Smooth muscle cell (in vitro differentiated cells): ENCODE results near the gene USP37. TPM values are rescaled to one million over a fixed set of nuclear protein-coding genes. Genes with fewer than 3 reads are reported as not detected.

ENCODE experiments used
- DNase-seq: peaks from one replicate; lab custom pipeline; 2025; ENCODE audit not compliant: unreplicated experiment; lab: John Stamatoyannopoulos, UW
- H2AFZ ChIP-seq: fragments of 200-600 bp; sonication (generic); 2 replicates; pipeline ENCODE4 v1.6.0; 2016; ENCODE audit warnings: antibody characterized with exemption, low read depth, mild to moderate bottlenecking
- H3F3A ChIP-seq: fragments of 200-600 bp; sonication (generic); 2 replicates; pipeline ENCODE4 v1.6.0; 2017; ENCODE audit warnings: antibody characterized with exemption, low read depth
- H3K27ac ChIP-seq: fragments of 200-600 bp; sonication (generic); 2 replicates; pipeline ENCODE4 v1.5.1; 2016; ENCODE audit warnings: low read depth, mild to moderate bottlenecking
- H3K27me3 ChIP-seq: fragments of 200-600 bp; sonication (generic); 2 replicates; pipeline ENCODE4 v1.6.1; 2016; ENCODE audit warnings: low read depth, mild to moderate bottlenecking
- H3K36me3 ChIP-seq: fragments of 200-600 bp; sonication (generic); 2 replicates; pipeline ENCODE4 v1.5.1; 2016; ENCODE audit warnings: low read depth
- H3K4me1 ChIP-seq: fragments of 200-600 bp; sonication (generic); 2 replicates; pipeline ENCODE4 v1.5.1; 2016; ENCODE audit warnings: low read depth
- H3K4me2 ChIP-seq: fragments of 200-600 bp; sonication (generic); 2 replicates; pipeline ENCODE4 v1.6.0; 2016; ENCODE audit warnings: mild to moderate bottlenecking
- H3K4me3 ChIP-seq: fragments of 200-600 bp; sonication (generic); 2 replicates; pipeline ENCODE4 v1.5.1; 2016; ENCODE audit warnings: mild to moderate bottlenecking
- H3K79me2 ChIP-seq: fragments of 200-600 bp; sonication (generic); 2 replicates; pipeline ENCODE4 v1.6.0; 2016; ENCODE audit warnings: low read depth, mild to moderate bottlenecking
- H3K9ac ChIP-seq: fragments of 200-600 bp; sonication (generic); 2 replicates; pipeline ENCODE4 v1.6.0; 2016; ENCODE audit warnings: low read depth
- H3K9me3 ChIP-seq: fragments of 200-600 bp; sonication (generic); replicated peaks from 2 replicates; pipeline ENCODE4 v1.5.1; 2016; ENCODE audit warnings: low read depth
- H4K20me1 ChIP-seq: fragments of 200-600 bp; sonication (generic); 2 replicates; pipeline ENCODE4 v1.6.0; 2016; ENCODE audit warnings: low read depth
- CTCF ChIP-seq: fragments of 200-600 bp; sonication (generic); IDR thresholded peaks from 2 replicates; pipeline ENCODE4 v1.5.1; 2017; ENCODE audit warnings: borderline replicate concordance, mild to moderate bottlenecking, antibody characterized with exemption; ENCODE audit not compliant: insufficient read depth, poor library complexity, severe bottlenecking
- WGBS: methylation state at CpG from one replicate; pipeline ENCODE4 v1.1.7; 2016; ENCODE audit warnings: low lambda C conversion rate; 5-methylcytosine and 5-hydroxymethylcytosine counted together
- polyA plus RNA-seq: library from polyadenylated mRNA; unstranded; fragments of >200 nt; fragmentation: Nextera tagmentation; extraction: Ambion mirVana; gene quantifications from 2 replicates; pipeline ENCODE4 v1.2.1, GENCODE V29; 2016
- total RNA-seq: library from RNA; depleted of rRNA; stranded (reverse); fragments of >200 nt; gene quantifications from 2 replicates; pipeline ENCODE4 v1.2.3, GENCODE V29; 2014

USP37 gene
- total and polyA plus RNA-seq, 2 experiments from 2014 or later = 3.6 to 10.8 TPM

GRCh38 chr2:218447072-218447471 is 121.1 kb downstream of the USP37 start:
- Histone ChIP-seq H3K9me3 (no peaks in the 10 kb centered on the region), H3K27me3 (no peaks in the 10 kb centered on the region), H4K20me1 (no peaks in the 10 kb centered on the region), H3K27ac (no peak overlapping the region), H3K79me2 (no peaks in the 10 kb centered on the region), H3K4me3 (no peak overlapping the region), H3K9ac (no peak overlapping the region), H3F3A (no peaks in the 10 kb centered on the region), H3K4me1 (no peaks in the 10 kb centered on the region), H3K4me2 (no peak overlapping the region), H2AFZ (no peak overlapping the region), H3K36me3 (no peaks in the 10 kb centered on the region)
- no peak for TF ChIP-seq CTCF
- no peak for DNase-seq
- 100% methylated on average over 2 of the region's 2 CpGs for WGBS

GRCh38 chr2:218446547-218446946 is 121.6 kb downstream of the USP37 start:
- no peaks in the 10 kb centered on the region for H3K36me3 ChIP-seq
- H3K4me3 ChIP-seq = no peak overlapping the region
- H3K27me3 ChIP-seq = no peaks in the 10 kb centered on the region
- H4K20me1 ChIP-seq = no peaks in the 10 kb centered on the region
- no peak overlapping the region for H3K27ac ChIP-seq
- H3K79me2 ChIP-seq = no peaks in the 10 kb centered on the region
- H3K9ac ChIP-seq = no peak overlapping the region
- H3K4me2 ChIP-seq = no peak overlapping the region
- no peak overlapping the region for H2AFZ ChIP-seq
- no peaks in the 10 kb centered on the region for H3F3A ChIP-seq
- H3K9me3 ChIP-seq = no peaks in the 10 kb centered on the region
- 98% methylated on average over 6 of the region's 6 CpGs for WGBS
- no peaks in the 10 kb centered on the region for H3K4me1 ChIP-seq
- DNase-seq = no peak
- TF ChIP-seq CTCF = no peak

DNA sequence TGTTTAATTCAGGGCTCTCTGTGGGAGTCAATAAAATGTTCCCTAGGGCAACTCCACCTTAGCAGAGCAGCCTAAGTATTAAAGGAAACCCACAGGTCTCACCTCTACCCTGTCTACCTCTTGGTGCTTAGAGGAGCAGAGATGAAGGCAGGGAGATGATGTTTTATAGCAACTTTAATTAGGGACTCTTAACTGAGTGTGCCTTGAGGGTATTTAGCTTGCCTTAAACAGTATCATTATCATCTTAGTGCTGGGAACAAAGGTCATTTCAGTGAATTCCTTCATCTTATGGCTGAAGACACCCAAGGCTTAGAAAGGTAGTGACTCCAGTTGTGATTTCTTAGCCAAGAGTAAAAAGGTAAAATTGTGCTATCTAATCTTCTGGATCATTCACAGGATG is 122.5 kb downstream of the USP37 start:
- no peak for DNase-seq
- H3K79me2 ChIP-seq = no peaks in the 10 kb centered on the region
- H3K9me3 ChIP-seq = no peaks in the 10 kb centered on the region
- no peak for TF ChIP-seq CTCF
- H3K27ac ChIP-seq = no peak overlapping the region
- H3K36me3 ChIP-seq = no peaks in the 10 kb centered on the region
- H3K9ac ChIP-seq = no peak overlapping the region
- H3K4me2 ChIP-seq = no peak overlapping the region
- H3K27me3 ChIP-seq = no peaks in the 10 kb centered on the region
- no peak overlapping the region for H3K4me3 ChIP-seq
- H3F3A ChIP-seq = no peaks in the 10 kb centered on the region
- no peaks in the 10 kb centered on the region for H3K4me1 ChIP-seq
- H2AFZ ChIP-seq = no peak overlapping the region
- H4K20me1 ChIP-seq = no peaks in the 10 kb centered on the region

GRCh38 chr2:218444692-218445357 is 123.3 kb downstream of the USP37 start:
- H3F3A ChIP-seq = no peaks in the 10 kb centered on the region
- H2AFZ ChIP-seq = no peak overlapping the region
- no peak overlapping the region for H3K4me3 ChIP-seq
- no peak overlapping the region for H3K4me2 ChIP-seq
- no peaks in the 10 kb centered on the region for H3K27me3 ChIP-seq
- no peak overlapping the region for H3K9ac ChIP-seq
- no peak for DNase-seq
- H3K9me3 ChIP-seq = no peaks in the 10 kb centered on the region
- H3K79me2 ChIP-seq = no peaks in the 10 kb centered on the region
- 91% methylated on average over 7 of the region's 7 CpGs for WGBS
- H3K27ac ChIP-seq = no peak overlapping the region
- no peaks in the 10 kb centered on the region for H4K20me1 ChIP-seq
- no peak for TF ChIP-seq CTCF
- H3K4me1 ChIP-seq = no peaks in the 10 kb centered on the region
- H3K36me3 ChIP-seq = no peaks in the 10 kb centered on the region
